ENCODE measurements around the gene ATP8B1.

GRCh38 chr18:57743008-57743407 lies 60.1 kb downstream of the ATP8B1 start:
- no peak for TF ChIP-seq CTCF (conservative IDR thresholded peaks at IDR 0.05; ENCODE audit: low read depth, low read length)
- TF ChIP-seq EZH2phosphoT487 (IDR thresholded peaks at IDR 0.05; ENCODE audit: borderline replicate concordance, low read length) = no peak
